Colonic mucosa (tissue), 4 donors: ENCODE measurements around the gene TTLL10. TPM values are rescaled to one million over a fixed set of nuclear protein-coding genes. Genes with fewer than 3 reads are reported as not detected.
A peak's percentile ranks its signal among the peaks of the same experiment; 100 is the strongest.

ENCODE experiments used
- DNase-seq: peaks from one replicate; pipeline ENCODE4 v3.0.0-alpha.2; 2020
- H3K27ac ChIP-seq: fragments of 200-600 bp; one replicate; pipeline ENCODE4 v1.8.0; 2021
- H3K27me3 ChIP-seq: fragments of 200-600 bp; one replicate; pipeline ENCODE4 v1.8.0; 2021
- H3K36me3 ChIP-seq: fragments of 200-600 bp; one replicate; pipeline ENCODE4 v1.8.0; 2021
- H3K4me1 ChIP-seq: fragments of 200-600 bp; one replicate; pipeline ENCODE4 v1.8.0; 2021; ENCODE audit warnings: mild to moderate bottlenecking
- H3K4me3 ChIP-seq: fragments of 200-600 bp; one replicate; pipeline ENCODE4 v1.8.0; 2021
- H3K9ac ChIP-seq, 2 donors: one replicate each; pipeline ENCODE4 v1.7.0; 2013; ENCODE audit warnings: control low read depth in 2 of 2, low read depth in 2 of 2, low read length in 2 of 2
- H3K9me3 ChIP-seq: fragments of 200-600 bp; one replicate; pipeline ENCODE4 v1.8.0; 2021
- CTCF ChIP-seq: fragments of 200-600 bp; IDR thresholded peaks from one replicate; pipeline ENCODE4 v1.8.0; 2022; ENCODE audit warnings: antibody characterized with exemption, mild to moderate bottlenecking
- intact Hi-C: fragments of 100-400 bp; cut with DNase I; formaldehyde crosslinking; loops from one replicate; pipeline ENCODE4 v1.14.1; 2022
- total RNA-seq, 2 donors: library from RNA; stranded (reverse); fragmentation: NEBNext Ultra II Directional in 1 of 2; extraction: Animal tissue kit (Norgen Biotek cat#: 25700) in 1 of 2; gene quantifications; one replicate each; pipeline ENCODE4 v1.2.1, GENCODE V29; 2021
- donor health status: healthy.
- donor health status: DM: no; HTN: no; CAD: no.
- donor health status: DM: no; HTN: no; CAD: no.

TTLL10 gene
- total RNA-seq, 2 donors from 2014 or later, result 0.64 to 2.3 TPM

- no peak for DNase-seq
- no peak overlapping the region for H3K9ac ChIP-seq
- no peak overlapping the region for H3K4me3 ChIP-seq
- H3K27me3 ChIP-seq, result peaks cover 38% of the 10 kb centered on the region
- H3K36me3 ChIP-seq, result no peaks in the 10 kb centered on the region
- no peaks in the 10 kb centered on the region for H3K9me3 ChIP-seq
- peaks cover 8% of the 10 kb centered on the region for H3K4me1 ChIP-seq
- no peak for TF ChIP-seq CTCF
- intact Hi-C loops, result no loop called here
- no peak overlapping the region for H3K27ac ChIP-seq
These were observed 67.3 kb downstream of the TTLL10 start for GRCh38 chr1:1240822-1241587.

GRCh38 chr1:1241588-1242219 is 68.0 kb downstream of the TTLL10 start:
- Histone ChIP-seq H3K27ac (no peak overlapping the region), H3K4me3 (no peak overlapping the region), H3K36me3 (no peaks in the 10 kb centered on the region), H3K27me3 (peaks cover 45% of the 10 kb centered on the region), H3K4me1 (peaks cover 8% of the 10 kb centered on the region), H3K9ac (no peak overlapping the region), H3K9me3 (no peaks in the 10 kb centered on the region)
- TF ChIP-seq CTCF, result no peak
- DNase-seq, result no peak
- intact Hi-C loops, result no loop called here

GRCh38 chr1:1242461-1243265 is 69.0 kb downstream of the TTLL10 start:
- DNase-seq, result no peak
- Histone ChIP-seq H3K4me3 (no peak overlapping the region), H3K4me1 (peaks cover 3% of the 10 kb centered on the region), H3K36me3 (no peaks in the 10 kb centered on the region), H3K9me3 (no peaks in the 10 kb centered on the region), H3K27me3 (peaks cover 48% of the 10 kb centered on the region), H3K27ac (no peak overlapping the region), H3K9ac (no peak overlapping the region)
- no peak for TF ChIP-seq CTCF
- intact Hi-C loops, result no loop called here

GRCh38 chr1:1243266-1243660 is 69.6 kb downstream of the TTLL10 start:
- Histone ChIP-seq H3K36me3 (no peaks in the 10 kb centered on the region), H3K9ac (no peak overlapping the region), H3K27ac (no peak overlapping the region), H3K27me3 (peaks cover 44% of the 10 kb centered on the region), H3K4me1 (no peaks in the 10 kb centered on the region), H3K4me3 (peak overlapping the region; percentile 40), H3K9me3 (no peaks in the 10 kb centered on the region)
- intact Hi-C loops, result no loop called here
- DNase-seq, result no peak
- no peak for TF ChIP-seq CTCF

GRCh38 chr1:1243807-1244191 is 70.1 kb downstream of the TTLL10 start:
- Histone ChIP-seq H3K4me3 (peak overlapping the region; percentile 40), H3K9ac (peak overlapping the region in 1 of 2 donors; percentile 24), H3K4me1 (no peaks in the 10 kb centered on the region), H3K36me3 (no peaks in the 10 kb centered on the region), H3K27me3 (peaks cover 39% of the 10 kb centered on the region), H3K27ac (no peak overlapping the region), H3K9me3 (no peaks in the 10 kb centered on the region)
- TF ChIP-seq CTCF, result no peak
- intact Hi-C loops, result no loop called here
- no peak for DNase-seq
